Left colon (tissue), 2 donors: Measurements from ENCODE around the gene SH3D21. TPM values are rescaled to one million over a fixed set of nuclear protein-coding genes. Genes with fewer than 3 reads are reported as not detected.

Experiments used
- ATAC-seq: fragments of 200-7000 bp; cut with Tn5 transposase; one replicate; pipeline ENCODE4 v1.9.1; 2020; ENCODE audit warnings: mild to moderate bottlenecking, moderate library complexity
- DNase-seq, 2 donors: peaks; one replicate each; pipeline ENCODE4 v3.0.0-alpha.2; 2020
- intact Hi-C, 2 donors: fragments of 100-400 bp; cut with DNase I in 1 of 2; cut with micrococcal nuclease in 1 of 2; formaldehyde crosslinking; loops; one replicate each; pipeline versions ENCODE4 v1.11.2 to v1.14.0; 2022; cut with DNase I, micrococcal nuclease
- long read RNA-seq: library from polyadenylated mRNA; unstranded; transcript quantifications from one replicate; pipeline ENCODE4 v2.0.0, GENCODE V29; 2021
- total RNA-seq, 2 donors: library from RNA; stranded (reverse); fragmentation: NEBNext Ultra II Directional; extraction: Animal tissue kit (Norgen Biotek cat#: 25700); gene quantifications; one replicate each; pipeline ENCODE4 v1.2.1, GENCODE V29; 2021
- donor health status: DM: no; HTN: no; CAD: no.
- donor health status: DM: yes; HTN: yes; CAD: no.

The SH3D21 gene
- 10 to 100 TPM; 14.6 to 30.6 TPM for total RNA-seq
- long read RNA-seq, partial matches to known transcripts, result 1 of 3 reads
- long read RNA-seq, other reads (novel, unspliced or antisense), result 2 of 3 reads

GRCh38 chr1:36306210-36306901 lies at the start of gene SH3D21:
Gene SH3D21, plus strand, starts transcription at chr1:36306368. Its CDS starts 53 bp downstream, at chr1:36306421.
- ATAC-seq, result peak; percentile 80
- intact Hi-C loops, result no loop called here
- peak; percentile 83 to 84 for DNase-seq

GRCh38 chr1:36256558-36257374 lies 49.4 kb upstream of the SH3D21 start:
- DNase-seq (no peak), ATAC-seq (no peak)
- intact Hi-C loops, result no loop called here

GRCh38 chr1:36257375-36257767 lies 48.8 kb upstream of the SH3D21 start:
- ATAC-seq (no peak), DNase-seq (no peak)
- intact Hi-C loops, result no loop called here

- DNase-seq (no peak), ATAC-seq (no peak)
- intact Hi-C loops, result no loop called here
Measured at GRCh38 chr1:36258960-36259344, 47.2 kb upstream of the SH3D21 start.

- intact Hi-C loops, result no loop called here
- peak; percentile 35 for ATAC-seq
- DNase-seq, result no peak
Measured at GRCh38 chr1:36268981-36269380, 37.2 kb upstream of the SH3D21 start.

- DNase-seq (peak in 1 of 2 donors; percentile 29), ATAC-seq (peak; percentile 92)
- intact Hi-C loops, result no loop called here
Measured at GRCh38 chr1:36269408-36269838, 36.7 kb upstream of the SH3D21 start.

- intact Hi-C loops, result no loop called here
- no peak for DNase-seq
- ATAC-seq, result no peak
Measured at GRCh38 chr1:36273024-36273423, 33.1 kb upstream of the SH3D21 start.

GRCh38 chr1:36274201-36274600 lies 32.0 kb upstream of the SH3D21 start:
- no peak for DNase-seq
- intact Hi-C loops, result no loop called here
- ATAC-seq, result no peak

GRCh38 chr1:36276688-36277087 lies 29.5 kb upstream of the SH3D21 start:
- intact Hi-C loops, result no loop called here
- DNase-seq (no peak), ATAC-seq (no peak)

GRCh38 chr1:36279110-36279788 lies 26.9 kb upstream of the SH3D21 start:
- ATAC-seq (no peak), DNase-seq (no peak)
- intact Hi-C loops, result no loop called here

- peak in 1 of 2 donors; percentile 20 for DNase-seq
- intact Hi-C loops, result loop anchor here in 1 of 2 donors (10.0 kb wide), 2 partner anchors 95 to 185 kb away; no protein-coding TSS in a partner anchor
- ATAC-seq, result peak; percentile 56
Measured at GRCh38 chr1:36279789-36280296, 26.3 kb upstream of the SH3D21 start.

- intact Hi-C loops, result loop anchor here in 1 of 2 donors (10.0 kb wide), 2 partner anchors 99 to 189 kb away; no protein-coding TSS in a partner anchor
- DNase-seq (no peak), ATAC-seq (no peak)
Measured at GRCh38 chr1:36284061-36284460, 22.1 kb upstream of the SH3D21 start.

GRCh38 chr1:36284517-36284916 lies 21.7 kb upstream of the SH3D21 start:
- DNase-seq, result no peak
- intact Hi-C loops, result loop anchor here in 1 of 2 donors (10.0 kb wide), 2 partner anchors 100 to 190 kb away; no protein-coding TSS in a partner anchor
- no peak for ATAC-seq

- intact Hi-C loops, result loop anchor here (5.0 to 10.0 kb wide), 3 partner anchors 101 to 191 kb away; partner anchors contain the start of gene TRAPPC3 (in 1 of the 2)
- peak; percentile 86 for ATAC-seq
Measured at GRCh38 chr1:36285443-36286101, 20.6 kb upstream of the SH3D21 start.

GRCh38 chr1:36286802-36287201 lies 19.4 kb upstream of the SH3D21 start:
- intact Hi-C loops, result loop anchor here (5.0 to 10.0 kb wide), 3 partner anchors 102 to 192 kb away; partner anchors contain the start of gene TRAPPC3 (in 1 of the 2)
- no peak for DNase-seq
- no peak for ATAC-seq

More at GRCh38 chr1:36285443-36286101, 20.6 kb upstream of the SH3D21 start:
- DNase-seq, result peak; percentile 44 to 73

- DNase-seq, result no peak
- no peak for ATAC-seq
- intact Hi-C loops, result loop anchor here (5.0 to 10.0 kb wide), 3 partner anchors 103 to 193 kb away; partner anchors contain the start of gene TRAPPC3 (in 1 of the 2)
Measured at GRCh38 chr1:36287595-36287994, 18.6 kb upstream of the SH3D21 start.

GRCh38 chr1:36295390-36295789 lies 10.8 kb upstream of the SH3D21 start:
- no peak for ATAC-seq
- DNase-seq, result no peak
- intact Hi-C loops, result no loop called here

GRCh38 chr1:36297062-36297461 lies 9.1 kb upstream of the SH3D21 start:
- ATAC-seq (peak; percentile 66), DNase-seq (no peak)
- intact Hi-C loops, result no loop called here
